Gastrocnemius medialis (tissue), 4 donors: Measurements from ENCODE around the gene TBX2. TPM values are rescaled to one million over a fixed set of nuclear protein-coding genes. Genes with fewer than 3 reads are reported as not detected.

Source experiments
- ATAC-seq, 2 donors: fragments of 150-250 bp; one replicate each; pipeline ENCODE4 v1.9.1; 2016
- DNase-seq, 2 donors: peaks; one replicate each; pipeline ENCODE4 v3.0.0-alpha.2; 2019
- H3K27ac ChIP-seq, 4 donors: fragments of 200-600 bp; sonication (generic); 1 replicate in 1 of 4; 2 replicates in 3 of 4; pipeline ENCODE4 v1.5.1; 2016 to 2018; ENCODE audit warnings: mild to moderate bottlenecking in 2 of 4, moderate library complexity in 1 of 4
- H3K27me3 ChIP-seq, 3 donors: fragments of 200-600 bp; sonication (generic) in 2 of 3; 1 replicate in 1 of 3; 2 replicates in 2 of 3; pipeline versions ENCODE4 v1.5.1 to v1.6.0; 2016 to 2019; ENCODE audit warnings: mild to moderate bottlenecking in 1 of 3, moderate library complexity in 1 of 3
- H3K36me3 ChIP-seq, 2 donors: fragments of 200-600 bp; sonication (generic) in 1 of 2; one replicate each; pipeline ENCODE4 v1.5.1; 2017 to 2018
- H3K4me1 ChIP-seq, 2 donors: fragments of 200-600 bp; sonication (generic) in 1 of 2; one replicate each; pipeline ENCODE4 v1.5.1; 2016 to 2017; ENCODE audit warnings: mild to moderate bottlenecking in 2 of 2
- H3K4me3 ChIP-seq, 4 donors: fragments of 200-600 bp; sonication (generic) in 3 of 4; 1 replicate in 1 of 4; 2 replicates in 3 of 4; pipeline ENCODE4 v1.5.1; 2016 to 2019; ENCODE audit warnings: mild to moderate bottlenecking in 2 of 4
- H3K9me3 ChIP-seq, 3 donors: fragments of 200-600 bp; sonication (generic) in 2 of 3; 1 replicate in 1 of 3; 2 replicates in 2 of 3; pipeline ENCODE4 v1.5.1; 2016 to 2019
- CTCF ChIP-seq, 5 experiments: fragments of 450-650 bp in 3 of 5; fragments of 200-600 bp in 2 of 5; sonication (generic) in 2 of 5; IDR thresholded peaks in 4 of 5; conservative IDR thresholded peaks in 1 of 5; 1 replicate in 4 of 5; 2 replicates in 1 of 5; pipeline ENCODE4 v1.5.1; 2016 to 2019; ENCODE audit warnings: antibody characterized with exemption in 5 of 5, mild to moderate bottlenecking in 3 of 5, moderate library complexity in 3 of 5
- POLR2A ChIP-seq, 2 donors: fragments of 450-650 bp; IDR thresholded peaks; one replicate each; pipeline ENCODE4 v1.6.1; 2017; ENCODE audit warnings: antibody characterized with exemption in 2 of 2, mild to moderate bottlenecking in 2 of 2, moderate library complexity in 2 of 2
- in situ Hi-C, 4 donors: fragments of 200-750 bp; cut with MboI; loops; one replicate each; pipeline versions ENCODE4 v1.15.0 to v1.8.0; 2017; ENCODE audit warnings: low sequenced_read_pairs in 4 of 4
- intact Hi-C: fragments of 100-400 bp; cut with DNase I; formaldehyde crosslinking; loops from one replicate; pipeline ENCODE4 v1.15.1; 2023; ENCODE audit warnings: low total_unique reads
- total RNA-seq, 4 donors: library from RNA; depleted of rRNA; stranded (reverse); fragments of >200 nt; gene quantifications; one replicate each; pipeline versions ENCODE4 v1.1.0 to v1.2.3, GENCODE V29; 2016

TBX2 gene
- total RNA-seq, 4 donors from 2014 or later: 4.2 to 10.4 (median 6.4) TPM

GRCh38 chr17:61422116-61422799 lies 22.6 kb downstream of the TBX2 start:
- in situ Hi-C loops: loop anchor here in 2 of 4 donors (10.0 kb wide), 1 partner anchor 413 kb away; no protein-coding TSS in a partner anchor
- no peaks in the 10 kb centered on the region for H3K36me3 ChIP-seq

DNA sequence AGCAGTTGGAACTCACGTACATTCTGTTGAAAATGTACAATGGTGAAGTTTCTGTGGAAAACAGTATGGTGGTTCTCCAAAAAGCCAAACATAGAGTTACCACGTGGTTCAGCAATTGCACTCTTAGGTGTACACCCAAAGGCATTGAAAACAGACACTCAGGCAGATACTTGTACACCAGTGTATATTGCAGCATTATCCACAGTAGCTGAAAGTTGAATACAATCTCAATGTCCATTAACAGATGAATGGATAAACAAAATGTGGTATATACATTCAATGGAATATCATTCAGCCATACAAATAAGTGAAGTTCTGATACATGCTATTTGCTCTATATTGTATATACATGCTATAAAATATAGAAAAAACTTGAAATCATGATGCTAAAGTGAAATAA lies 23.2 kb downstream of the TBX2 start:
- Histone ChIP-seq H3K4me3 (no peak overlapping the region), H3K4me1 (no peaks in the 10 kb centered on the region), H3K27ac (no peak overlapping the region), H3K27me3 (peaks cover 5 to 26% (median 16%) of the 10 kb centered on the region in 3 donors), H3K36me3 (no peaks in the 10 kb centered on the region), H3K9me3 (no peaks in the 10 kb centered on the region)
- in situ Hi-C loops: loop anchor here in 2 of 4 donors (10.0 kb wide), 1 partner anchor 412 kb away; no protein-coding TSS in a partner anchor
- TF ChIP-seq POLR2A (IDR thresholded peaks at IDR 0.05): no peak
- no peak for TF ChIP-seq CTCF (IDR thresholded peaks at IDR 0.05 in 4 of 5, conservative IDR thresholded peaks at IDR 0.05 in 1 of 5)
- DNase-seq (no peak), ATAC-seq (no peak)
- intact Hi-C loops: no loop called here

More at GRCh38 chr17:61422116-61422799, 22.6 kb downstream of the TBX2 start:
- intact Hi-C loops: no loop called here
- ATAC-seq (no peak), DNase-seq (no peak)
- Histone ChIP-seq H3K27me3 (peaks cover 5 to 26% (median 16%) of the 10 kb centered on the region in 3 donors), H3K4me3 (no peak overlapping the region), H3K27ac (no peak overlapping the region), H3K4me1 (no peaks in the 10 kb centered on the region), H3K9me3 (no peaks in the 10 kb centered on the region)
- no peak for TF ChIP-seq CTCF (IDR thresholded peaks at IDR 0.05 in 4 of 5, conservative IDR thresholded peaks at IDR 0.05 in 1 of 5)
- no peak for TF ChIP-seq POLR2A (IDR thresholded peaks at IDR 0.05)

GRCh38 chr17:61423967-61424649 lies 24.5 kb downstream of the TBX2 start:
- TF ChIP-seq CTCF (IDR thresholded peaks at IDR 0.05 in 4 of 5, conservative IDR thresholded peaks at IDR 0.05 in 1 of 5): no peak
- TF ChIP-seq POLR2A (IDR thresholded peaks at IDR 0.05): no peak
- H3K9me3 ChIP-seq: no peaks in the 10 kb centered on the region
- no peak overlapping the region for H3K27ac ChIP-seq
- in situ Hi-C loops: loop anchor here in 2 of 4 donors (10.0 kb wide), 1 partner anchor 411 kb away; no protein-coding TSS in a partner anchor
- no peaks in the 10 kb centered on the region for H3K36me3 ChIP-seq
- DNase-seq: no peak
- intact Hi-C loops: no loop called here
- ATAC-seq: no peak
- H3K4me1 ChIP-seq: no peaks in the 10 kb centered on the region
- H3K27me3 ChIP-seq: peaks cover 5 to 26% (median 16%) of the 10 kb centered on the region in 3 donors
- H3K4me3 ChIP-seq: no peak overlapping the region

GRCh38 chr17:61425682-61426481 lies 26.2 kb downstream of the TBX2 start:
- Histone ChIP-seq H3K9me3 (no peaks in the 10 kb centered on the region), H3K36me3 (no peaks in the 10 kb centered on the region), H3K27me3 (peaks cover 5 to 26% (median 16%) of the 10 kb centered on the region in 3 donors), H3K4me1 (no peaks in the 10 kb centered on the region), H3K4me3 (no peak overlapping the region), H3K27ac (no peak overlapping the region)
- in situ Hi-C loops: loop anchor here (10.0 to 25.0 kb wide), 2 partner anchors 409 to 411 kb away; no protein-coding TSS in a partner anchor
- no peak for ATAC-seq
- no peak for DNase-seq
- intact Hi-C loops: no loop called here
- TF ChIP-seq CTCF (IDR thresholded peaks at IDR 0.05 in 4 of 5, conservative IDR thresholded peaks at IDR 0.05 in 1 of 5): no peak
- TF ChIP-seq POLR2A (IDR thresholded peaks at IDR 0.05): no peak
